Measurements from ENCODE around the gene AMBP. TPM values are rescaled to one million over a fixed set of nuclear protein-coding genes. Genes with fewer than 3 reads are reported as not detected.

Gene AMBP
- polyA plus RNA-seq, 1 of the 3 experiments (the other 2 are of a cell fraction), result 0.16 TPM

DNA sequence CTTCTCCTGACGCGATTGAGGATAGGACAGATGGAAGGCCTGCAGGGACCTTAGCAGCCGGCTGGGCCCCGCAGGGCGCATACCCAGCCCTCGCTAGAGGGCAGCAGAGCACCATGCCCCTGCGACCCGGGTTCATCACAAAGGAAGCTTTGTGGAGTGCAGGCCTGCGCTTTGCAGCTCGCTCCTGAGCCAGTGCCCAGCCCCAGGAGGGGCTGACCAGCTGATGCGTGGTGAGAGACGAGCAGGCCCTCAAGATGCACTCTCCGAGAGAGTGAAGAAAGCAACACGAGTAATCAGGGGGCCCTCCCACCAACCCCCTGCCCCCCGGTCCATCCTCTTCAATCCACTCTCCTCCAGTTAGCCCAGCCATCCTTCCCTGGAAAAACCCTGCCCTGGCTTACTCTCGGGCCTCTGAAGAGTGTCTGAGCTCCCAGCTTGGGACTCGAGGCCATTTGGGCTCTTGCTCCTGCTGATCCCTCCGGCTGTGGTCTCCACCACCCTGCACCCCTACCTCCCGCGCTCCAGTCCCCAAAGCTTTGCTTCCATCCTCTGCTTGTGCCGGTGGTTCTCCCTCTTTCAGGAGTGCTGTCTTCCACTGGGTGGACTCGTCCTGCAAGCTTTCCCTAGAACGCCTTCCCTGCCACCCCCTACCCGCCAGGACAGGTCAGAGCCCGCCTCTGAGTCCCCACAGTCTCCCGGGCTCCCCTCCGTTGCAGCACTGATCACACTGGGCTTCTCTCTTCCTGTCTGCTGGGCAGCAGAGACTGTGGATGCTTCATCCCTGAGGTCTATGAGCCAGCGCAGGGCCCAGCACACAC, 30.1 kb upstream of the AMBP start:
- ChIA-PET CTCF (interaction anchor here (0.5 to 6.4 kb wide), 66 partner anchors 9 to 426 kb away, joined by 3 to 269 read pairs (median 5); partner anchors contain the start of genes AMBP, COL27A1 and KIF12), POLR2A (no interaction called here)
- no peak overlapping the region for H3K27ac ChIP-seq (ENCODE audit: low read depth in 2 of 2, low read length in 1 of 2)
- H3K4me3 ChIP-seq (ENCODE audit: low read depth in 2 of 2, low read length in 1 of 2), result no peak overlapping the region; a peak in 1 of 4 replicates
- no peak overlapping the region for H3K9ac ChIP-seq
- DNase-seq, result peak; percentile 88
- no peak overlapping the region for H2AFZ ChIP-seq (ENCODE audit: low read depth)
- no peaks in the 10 kb centered on the region for H3K79me2 ChIP-seq (ENCODE audit: insufficient read depth)
- 63% methylated on average over 18 of the region's 28 CpGs for WGBS (ENCODE audit: low lambda C conversion rate)
- no peaks in the 10 kb centered on the region; a peak in 1 of 4 replicates for H3K4me1 ChIP-seq (ENCODE audit: control insufficient read depth in 1 of 2, insufficient read depth in 2 of 2, low read depth in 1 of 2, low read length in 1 of 2)
- H3F3A ChIP-seq (replicated peaks; ENCODE audit: insufficient read depth), result peaks cover 23% of the 10 kb centered on the region
- H3K9me2 ChIP-seq, result no peaks in the 10 kb centered on the region
- H3K4me2 ChIP-seq, result no peak overlapping the region
- TF ChIP-seq, protein P1, sequence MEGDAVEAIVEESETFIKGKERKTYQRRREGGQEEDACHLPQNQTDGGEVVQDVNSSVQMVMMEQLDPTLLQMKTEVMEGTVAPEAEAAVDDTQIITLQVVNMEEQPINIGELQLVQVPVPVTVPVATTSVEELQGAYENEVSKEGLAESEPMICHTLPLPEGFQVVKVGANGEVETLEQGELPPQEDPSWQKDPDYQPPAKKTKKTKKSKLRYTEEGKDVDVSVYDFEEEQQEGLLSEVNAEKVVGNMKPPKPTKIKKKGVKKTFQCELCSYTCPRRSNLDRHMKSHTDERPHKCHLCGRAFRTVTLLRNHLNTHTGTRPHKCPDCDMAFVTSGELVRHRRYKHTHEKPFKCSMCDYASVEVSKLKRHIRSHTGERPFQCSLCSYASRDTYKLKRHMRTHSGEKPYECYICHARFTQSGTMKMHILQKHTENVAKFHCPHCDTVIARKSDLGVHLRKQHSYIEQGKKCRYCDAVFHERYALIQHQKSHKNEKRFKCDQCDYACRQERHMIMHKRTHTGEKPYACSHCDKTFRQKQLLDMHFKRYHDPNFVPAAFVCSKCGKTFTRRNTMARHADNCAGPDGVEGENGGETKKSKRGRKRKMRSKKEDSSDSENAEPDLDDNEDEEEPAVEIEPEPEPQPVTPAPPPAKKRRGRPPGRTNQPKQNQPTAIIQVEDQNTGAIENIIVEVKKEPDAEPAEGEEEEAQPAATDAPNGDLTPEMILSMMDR (IDR thresholded peaks at IDR 0.05), result peak; percentile 82
- TF ChIP-seq, protein P2, sequence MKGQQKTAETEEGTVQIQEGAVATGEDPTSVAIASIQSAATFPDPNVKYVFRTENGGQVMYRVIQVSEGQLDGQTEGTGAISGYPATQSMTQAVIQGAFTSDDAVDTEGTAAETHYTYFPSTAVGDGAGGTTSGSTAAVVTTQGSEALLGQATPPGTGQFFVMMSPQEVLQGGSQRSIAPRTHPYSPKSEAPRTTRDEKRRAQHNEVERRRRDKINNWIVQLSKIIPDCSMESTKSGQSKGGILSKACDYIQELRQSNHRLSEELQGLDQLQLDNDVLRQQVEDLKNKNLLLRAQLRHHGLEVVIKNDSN (IDR thresholded peaks at IDR 0.05; ENCODE audit: borderline replicate concordance, low read depth), result no peak
- TF ChIP-seq CHD2 (IDR thresholded peaks at IDR 0.05; ENCODE audit: low read length, partially characterized antibody) (no peak), EP300 (IDR thresholded peaks at IDR 0.05; ENCODE audit: borderline replicate concordance in 1 of 2, low read depth in 1 of 2, low read length in 1 of 2) (no peak), POLR2AphosphoS5 (IDR thresholded peaks at IDR 0.05; ENCODE audit: low read depth, low read length) (no peak), TEAD4 (IDR thresholded peaks at IDR 0.05; ENCODE audit: borderline replicate concordance, insufficient read depth) (no peak), FOXJ3 (CRISPR knock-in tag; IDR thresholded peaks at IDR 0.05) (no peak), GATA2 (CRISPR knock-in tag; IDR thresholded peaks at IDR 0.05) (no peak), MXI1 (IDR thresholded peaks at IDR 0.05; ENCODE audit: low read depth, low read length) (no peak), RAD21 (IDR thresholded peaks at IDR 0.05; ENCODE audit: low read length) (peak; percentile 92), NFIC (IDR thresholded peaks at IDR 0.05; ENCODE audit: borderline replicate concordance) (no peak), TCF12 (IDR thresholded peaks at IDR 0.05) (no peak), SMC3 (IDR thresholded peaks at IDR 0.05; ENCODE audit: low read depth, low read length) (peak; percentile 96), RCOR1 (IDR thresholded peaks at IDR 0.05; ENCODE audit: low read length) (0 out of 2 replicates have a peak, but pooled peaks have one; percentile 21)
- TF ChIP-seq, protein P3, sequence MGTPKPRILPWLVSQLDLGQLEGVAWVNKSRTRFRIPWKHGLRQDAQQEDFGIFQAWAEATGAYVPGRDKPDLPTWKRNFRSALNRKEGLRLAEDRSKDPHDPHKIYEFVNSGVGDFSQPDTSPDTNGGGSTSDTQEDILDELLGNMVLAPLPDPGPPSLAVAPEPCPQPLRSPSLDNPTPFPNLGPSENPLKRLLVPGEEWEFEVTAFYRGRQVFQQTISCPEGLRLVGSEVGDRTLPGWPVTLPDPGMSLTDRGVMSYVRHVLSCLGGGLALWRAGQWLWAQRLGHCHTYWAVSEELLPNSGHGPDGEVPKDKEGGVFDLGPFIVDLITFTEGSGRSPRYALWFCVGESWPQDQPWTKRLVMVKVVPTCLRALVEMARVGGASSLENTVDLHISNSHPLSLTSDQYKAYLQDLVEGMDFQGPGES (IDR thresholded peaks at IDR 0.05; ENCODE audit: low read depth, low read length), result no peak
- TF ChIP-seq, protein P4, sequence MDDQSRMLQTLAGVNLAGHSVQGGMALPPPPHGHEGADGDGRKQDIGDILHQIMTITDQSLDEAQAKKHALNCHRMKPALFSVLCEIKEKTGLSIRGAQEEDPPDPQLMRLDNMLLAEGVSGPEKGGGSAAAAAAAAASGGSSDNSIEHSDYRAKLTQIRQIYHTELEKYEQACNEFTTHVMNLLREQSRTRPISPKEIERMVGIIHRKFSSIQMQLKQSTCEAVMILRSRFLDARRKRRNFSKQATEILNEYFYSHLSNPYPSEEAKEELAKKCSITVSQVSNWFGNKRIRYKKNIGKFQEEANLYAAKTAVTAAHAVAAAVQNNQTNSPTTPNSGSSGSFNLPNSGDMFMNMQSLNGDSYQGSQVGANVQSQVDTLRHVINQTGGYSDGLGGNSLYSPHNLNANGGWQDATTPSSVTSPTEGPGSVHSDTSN (IDR thresholded peaks at IDR 0.05), result no peak
- TF ChIP-seq, protein P5, sequence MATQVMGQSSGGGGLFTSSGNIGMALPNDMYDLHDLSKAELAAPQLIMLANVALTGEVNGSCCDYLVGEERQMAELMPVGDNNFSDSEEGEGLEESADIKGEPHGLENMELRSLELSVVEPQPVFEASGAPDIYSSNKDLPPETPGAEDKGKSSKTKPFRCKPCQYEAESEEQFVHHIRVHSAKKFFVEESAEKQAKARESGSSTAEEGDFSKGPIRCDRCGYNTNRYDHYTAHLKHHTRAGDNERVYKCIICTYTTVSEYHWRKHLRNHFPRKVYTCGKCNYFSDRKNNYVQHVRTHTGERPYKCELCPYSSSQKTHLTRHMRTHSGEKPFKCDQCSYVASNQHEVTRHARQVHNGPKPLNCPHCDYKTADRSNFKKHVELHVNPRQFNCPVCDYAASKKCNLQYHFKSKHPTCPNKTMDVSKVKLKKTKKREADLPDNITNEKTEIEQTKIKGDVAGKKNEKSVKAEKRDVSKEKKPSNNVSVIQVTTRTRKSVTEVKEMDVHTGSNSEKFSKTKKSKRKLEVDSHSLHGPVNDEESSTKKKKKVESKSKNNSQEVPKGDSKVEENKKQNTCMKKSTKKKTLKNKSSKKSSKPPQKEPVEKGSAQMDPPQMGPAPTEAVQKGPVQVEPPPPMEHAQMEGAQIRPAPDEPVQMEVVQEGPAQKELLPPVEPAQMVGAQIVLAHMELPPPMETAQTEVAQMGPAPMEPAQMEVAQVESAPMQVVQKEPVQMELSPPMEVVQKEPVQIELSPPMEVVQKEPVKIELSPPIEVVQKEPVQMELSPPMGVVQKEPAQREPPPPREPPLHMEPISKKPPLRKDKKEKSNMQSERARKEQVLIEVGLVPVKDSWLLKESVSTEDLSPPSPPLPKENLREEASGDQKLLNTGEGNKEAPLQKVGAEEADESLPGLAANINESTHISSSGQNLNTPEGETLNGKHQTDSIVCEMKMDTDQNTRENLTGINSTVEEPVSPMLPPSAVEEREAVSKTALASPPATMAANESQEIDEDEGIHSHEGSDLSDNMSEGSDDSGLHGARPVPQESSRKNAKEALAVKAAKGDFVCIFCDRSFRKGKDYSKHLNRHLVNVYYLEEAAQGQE (IDR thresholded peaks at IDR 0.05; ENCODE audit: low read depth, low read length), result no peak
- H3K27me3 ChIP-seq (ENCODE audit: insufficient read depth), result no peaks in the 10 kb centered on the region; the same call in 1 of the 2 replicates
- H3K36me3 ChIP-seq (replicated peaks in 1 of 2; ENCODE audit: control insufficient read depth in 1 of 2, insufficient read depth in 2 of 2, low read length in 1 of 2), result no peaks in the 10 kb centered on the region
- peaks cover 9% of the 10 kb centered on the region; the same call in 1 of the 2 replicates for H3K9me3 ChIP-seq
- H4K20me1 ChIP-seq (ENCODE audit: insufficient read depth), result no peaks in the 10 kb centered on the region
